ENCODE results near the gene SNCA.

Gene SNCA

GRCh38 chr4:89836897-89837384 is at the start of gene SNCA:
TSS of gene SNCA (minus strand) at chr4:89837161. CDS start at chr4:89835667, 1,494 bp downstream.
- DNase-seq (ENCODE audit: low spot score), result peak; percentile 6

GRCh38 chr4:89879215-89879614 is 42.3 kb upstream of the SNCA start:
- DNase-seq (ENCODE audit: low spot score), result no peak

- no peak for DNase-seq (ENCODE audit: low spot score)
Measured at GRCh38 chr4:89878611-89879010, 41.6 kb upstream of the SNCA start.

- DNase-seq (ENCODE audit: low spot score), result no peak
Measured at GRCh38 chr4:89876548-89876947, 39.6 kb upstream of the SNCA start.

- DNase-seq (ENCODE audit: low spot score), result no peak
Measured at GRCh38 chr4:89871211-89871610, 34.2 kb upstream of the SNCA start.

- no peak for DNase-seq (ENCODE audit: low spot score)
Measured at GRCh38 chr4:89868999-89869589, 32.1 kb upstream of the SNCA start.

GRCh38 chr4:89868276-89868675 is 31.3 kb upstream of the SNCA start:
- DNase-seq (ENCODE audit: low spot score), result no peak

- DNase-seq (ENCODE audit: low spot score), result no peak
Measured at GRCh38 chr4:89863533-89863932, 26.6 kb upstream of the SNCA start.

GRCh38 chr4:89860971-89861370 is 24.0 kb upstream of the SNCA start:
- no peak for DNase-seq (ENCODE audit: low spot score)

GRCh38 chr4:89855236-89855635 is 18.3 kb upstream of the SNCA start:
- DNase-seq (ENCODE audit: low spot score), result no peak

- no peak for DNase-seq (ENCODE audit: low spot score)
Measured at GRCh38 chr4:89847571-89848325, 10.8 kb upstream of the SNCA start.

GRCh38 chr4:89839558-89839957 is 2.6 kb upstream of the SNCA start:
- DNase-seq (ENCODE audit: low spot score), result no peak

- no peak for DNase-seq (ENCODE audit: low spot score)
Measured at GRCh38 chr4:89837993-89838390, 1.0 kb upstream of the SNCA start.

- no peak for DNase-seq (ENCODE audit: low spot score)
Measured at GRCh38 chr4:89837385-89837992, 528 bp upstream of the SNCA start.

GRCh38 chr4:89836031-89836745 is 773 bp downstream of the SNCA start:
- DNase-seq (ENCODE audit: low spot score), result no peak

GRCh38 chr4:89835413-89835812 is 1.5 kb downstream of the SNCA start:
- no peak for DNase-seq (ENCODE audit: low spot score)

- no peak for DNase-seq (ENCODE audit: low spot score)
Measured at GRCh38 chr4:89834486-89835209, 2.3 kb downstream of the SNCA start.

- peak; percentile 24 for DNase-seq (ENCODE audit: low spot score)
Measured at GRCh38 chr4:89829470-89830138, 7.4 kb downstream of the SNCA start.

- no peak for DNase-seq (ENCODE audit: low spot score)
Measured at GRCh38 chr4:89823416-89823815, 13.5 kb downstream of the SNCA start.

- no peak for DNase-seq (ENCODE audit: low spot score)
Measured at GRCh38 chr4:89821612-89822011, 15.3 kb downstream of the SNCA start.

GRCh38 chr4:89820010-89820409 is 17.0 kb downstream of the SNCA start:
- DNase-seq (ENCODE audit: low spot score), result no peak

Data from CD4-positive, alpha-beta T cell treated with Interleukin-15 for 4 hours (primary cell).